HG02798 (cell line): ENCODE data around the gene PCED1A.

Experiments
- ATAC-seq: cut with Tn5 transposase; IDR thresholded peaks from one replicate; pipeline ENCODE4 v1.9.1; 2021; ENCODE audit warnings: mild to moderate bottlenecking; ENCODE audit not compliant: unreplicated experiment, poor library complexity

Gene PCED1A

GRCh38 chr20:2793471-2793870, 47.0 kb downstream of the PCED1A start:
- ATAC-seq = no peak
